Astrocyte (in vitro differentiated cells and primary cell): ENCODE data around the gene RRP12. TPM values are rescaled to one million over a fixed set of nuclear protein-coding genes. Genes with fewer than 3 reads are reported as not detected.

Experiments
- DNase-seq: peaks from one replicate; pipeline ENCODE4 v3.0.0-alpha.2; 2010; ENCODE audit warnings: low read depth
- FAIRE-seq: peaks from 2 replicates; lab custom pipeline; 2011; peaks lifted over from hg19 to GRCh38; lab: Jason Lieb, UNC
- H2AFZ ChIP-seq: 2 replicates; pipeline ENCODE4 v1.6.0; 2012; ENCODE audit warnings: low read depth, low read length, inconsistent platforms
- H3K27ac ChIP-seq: 2 replicates; pipeline ENCODE4 v1.5.1; 2011; ENCODE audit warnings: low read depth, low read length, inconsistent platforms
- H3K27me3 ChIP-seq: 2 replicates; pipeline ENCODE4 v1.6.0; 2011; ENCODE audit warnings: low read length, inconsistent platforms; ENCODE audit not compliant: insufficient read depth
- H3K36me3 ChIP-seq: 2 replicates; pipeline ENCODE4 v1.5.1; 2011; ENCODE audit warnings: low read length, inconsistent platforms; ENCODE audit not compliant: insufficient read depth
- H3K4me1 ChIP-seq: 2 replicates; pipeline ENCODE4 v1.5.1; 2011; ENCODE audit warnings: low read length, inconsistent platforms; ENCODE audit not compliant: insufficient read depth
- H3K4me2 ChIP-seq: 2 replicates; pipeline ENCODE4 v1.6.0; 2012; ENCODE audit warnings: low read length, inconsistent platforms
- H3K4me3 ChIP-seq: 2 replicates; pipeline ENCODE4 v1.5.1; 2011; ENCODE audit warnings: low read depth, mild to moderate bottlenecking, low read length, inconsistent platforms; ENCODE audit not compliant: insufficient read depth
- H3K79me2 ChIP-seq: 2 replicates; pipeline ENCODE4 v1.6.0; 2012; ENCODE audit warnings: mild to moderate bottlenecking, low read length, inconsistent platforms; ENCODE audit not compliant: insufficient read depth
- H3K9ac ChIP-seq: 2 replicates; pipeline ENCODE4 v1.6.0; 2012; ENCODE audit warnings: mild to moderate bottlenecking, low read length, inconsistent platforms
- H3K9me3 ChIP-seq: 2 replicates; pipeline ENCODE4 v1.5.1; 2012; ENCODE audit warnings: low read depth, mild to moderate bottlenecking, low read length, inconsistent platforms; ENCODE audit not compliant: insufficient read depth
- H4K20me1 ChIP-seq: 2 replicates; pipeline ENCODE4 v1.6.0; 2012; ENCODE audit warnings: low read length, inconsistent platforms; ENCODE audit not compliant: insufficient read depth
- H3K27ac Mint-ChIP-seq: one replicate; pipeline ENCODE4 v1.8.0; 2021; ENCODE audit warnings: mild to moderate bottlenecking, mixed read lengths; ENCODE audit not compliant: unreplicated experiment
- H3K27me3 Mint-ChIP-seq: one replicate; pipeline ENCODE4 v1.8.0; 2021; ENCODE audit warnings: low read depth, mixed read lengths; ENCODE audit not compliant: unreplicated experiment
- H3K36me3 Mint-ChIP-seq: one replicate; pipeline ENCODE4 v1.8.0; 2021; ENCODE audit warnings: low read depth, mixed read lengths; ENCODE audit not compliant: unreplicated experiment
- H3K4me1 Mint-ChIP-seq: one replicate; pipeline ENCODE4 v1.8.0; 2021; ENCODE audit warnings: low read depth, mixed read lengths; ENCODE audit not compliant: unreplicated experiment
- H3K4me3 Mint-ChIP-seq: one replicate; pipeline ENCODE4 v1.8.0; 2021; ENCODE audit warnings: mild to moderate bottlenecking, moderate library complexity, mixed read lengths; ENCODE audit not compliant: unreplicated experiment
- H3K9me3 Mint-ChIP-seq: one replicate; pipeline ENCODE4 v1.8.0; 2021; ENCODE audit warnings: mild to moderate bottlenecking, mixed read lengths; ENCODE audit not compliant: unreplicated experiment
- EZH2 ChIP-seq: IDR thresholded peaks from 2 replicates; pipeline ENCODE4 v1.6.1; 2012; ENCODE audit warnings: mild to moderate bottlenecking, low read length, inconsistent platforms; ENCODE audit not compliant: insufficient read depth
- total RNA-seq: library from RNA; stranded (reverse); gene quantifications from 2 replicates; pipeline ENCODE4 v1.2.1, GENCODE V29; 2021
- TF ChIP-seq, protein P1 (sequence below): IDR thresholded peaks from 2 replicates; pipeline ENCODE4 v1.5.1; 2011; ENCODE audit warnings: low read depth, mild to moderate bottlenecking, inconsistent platforms, low read length, moderate library complexity; ENCODE audit not compliant: insufficient read depth

RRP12 gene
- total RNA-seq, 1 donor from 2014 or later: 52.1 TPM

DNA sequence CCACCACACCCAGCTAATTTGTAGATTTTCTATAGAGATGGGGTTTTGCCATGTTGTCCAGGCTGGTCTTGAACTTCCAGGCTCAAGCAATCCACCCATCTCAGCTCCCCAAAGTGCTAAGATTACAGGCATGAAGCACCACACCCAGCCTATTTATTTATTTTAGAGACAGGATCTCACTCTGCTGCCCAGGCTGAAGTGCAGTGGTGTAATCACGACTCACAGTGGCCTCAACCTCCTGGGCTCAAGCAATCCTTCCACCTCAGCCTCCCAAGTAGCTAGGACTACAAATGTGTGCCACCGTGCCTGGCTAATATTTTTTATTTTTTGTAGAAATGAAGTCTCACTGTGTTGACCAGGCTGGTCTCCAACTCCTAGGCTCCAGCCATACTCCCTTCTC, 59.7 kb downstream of the RRP12 start:
- no peaks in the 10 kb centered on the region for H3K79me2 ChIP-seq
- H3K9ac ChIP-seq: no peak overlapping the region
- no peaks in the 10 kb centered on the region for H3K4me1 ChIP-seq
- no peaks in the 10 kb centered on the region for H3K9me3 ChIP-seq
- no peak overlapping the region for H3K4me2 ChIP-seq
- DNase-seq (no peak), FAIRE-seq (no peak)
- no peaks in the 10 kb centered on the region for H3K9me3 Mint-ChIP-seq
- no peak overlapping the region for H3K4me3 ChIP-seq
- H3K27me3 ChIP-seq: peaks cover 21% of the 10 kb centered on the region
- no peaks in the 10 kb centered on the region for H3K36me3 Mint-ChIP-seq
- TF ChIP-seq, protein P1, sequence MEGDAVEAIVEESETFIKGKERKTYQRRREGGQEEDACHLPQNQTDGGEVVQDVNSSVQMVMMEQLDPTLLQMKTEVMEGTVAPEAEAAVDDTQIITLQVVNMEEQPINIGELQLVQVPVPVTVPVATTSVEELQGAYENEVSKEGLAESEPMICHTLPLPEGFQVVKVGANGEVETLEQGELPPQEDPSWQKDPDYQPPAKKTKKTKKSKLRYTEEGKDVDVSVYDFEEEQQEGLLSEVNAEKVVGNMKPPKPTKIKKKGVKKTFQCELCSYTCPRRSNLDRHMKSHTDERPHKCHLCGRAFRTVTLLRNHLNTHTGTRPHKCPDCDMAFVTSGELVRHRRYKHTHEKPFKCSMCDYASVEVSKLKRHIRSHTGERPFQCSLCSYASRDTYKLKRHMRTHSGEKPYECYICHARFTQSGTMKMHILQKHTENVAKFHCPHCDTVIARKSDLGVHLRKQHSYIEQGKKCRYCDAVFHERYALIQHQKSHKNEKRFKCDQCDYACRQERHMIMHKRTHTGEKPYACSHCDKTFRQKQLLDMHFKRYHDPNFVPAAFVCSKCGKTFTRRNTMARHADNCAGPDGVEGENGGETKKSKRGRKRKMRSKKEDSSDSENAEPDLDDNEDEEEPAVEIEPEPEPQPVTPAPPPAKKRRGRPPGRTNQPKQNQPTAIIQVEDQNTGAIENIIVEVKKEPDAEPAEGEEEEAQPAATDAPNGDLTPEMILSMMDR: no peak
- no peak for TF ChIP-seq EZH2
- H3K36me3 ChIP-seq: no peaks in the 10 kb centered on the region
- no peak overlapping the region for H3K27ac Mint-ChIP-seq
- no peaks in the 10 kb centered on the region for H4K20me1 ChIP-seq
- H3K4me3 Mint-ChIP-seq: no peak overlapping the region
- peaks cover 10% of the 10 kb centered on the region for H3K4me1 Mint-ChIP-seq
- H3K27ac ChIP-seq: no peak overlapping the region
- H2AFZ ChIP-seq: no peak overlapping the region
- H3K27me3 Mint-ChIP-seq: peaks cover 17% of the 10 kb centered on the region

DNA sequence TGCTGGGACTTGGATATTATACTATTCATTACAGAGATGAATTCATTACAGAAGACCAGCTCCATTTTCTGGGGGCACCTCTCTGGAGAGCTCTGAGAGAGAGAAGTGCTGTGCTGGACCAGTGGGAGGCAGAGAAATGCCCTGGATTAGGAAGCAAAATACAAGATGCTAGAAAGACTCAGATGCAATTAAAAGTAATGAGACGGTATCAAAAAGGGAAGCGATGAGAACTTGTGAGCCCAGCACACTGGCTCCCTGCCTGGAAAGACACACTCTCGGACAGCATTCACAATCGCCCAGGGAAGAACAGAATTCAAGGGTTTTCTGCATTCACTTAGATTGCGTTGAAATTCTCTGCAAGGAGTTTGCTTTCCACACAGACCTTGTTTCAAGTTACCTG, 63.1 kb downstream of the RRP12 start:
- peaks cover 27% of the 10 kb centered on the region for H3K27me3 ChIP-seq
- H3K79me2 ChIP-seq: peaks cover 6% of the 10 kb centered on the region
- FAIRE-seq (no peak), DNase-seq (no peak)
- Mint-ChIP-seq H3K27ac (no peak overlapping the region), H3K9me3 (no peaks in the 10 kb centered on the region), H3K4me1 (peaks cover 11% of the 10 kb centered on the region), H3K36me3 (no peaks in the 10 kb centered on the region), H3K27me3 (peaks cover 17% of the 10 kb centered on the region), H3K4me3 (no peak overlapping the region)
- H3K9ac ChIP-seq: no peak overlapping the region
- H3K4me1 ChIP-seq: peaks cover 6% of the 10 kb centered on the region
- H2AFZ ChIP-seq: no peak overlapping the region
- no peak overlapping the region for H3K4me2 ChIP-seq
- no peak overlapping the region for H3K4me3 ChIP-seq
- H3K9me3 ChIP-seq: no peaks in the 10 kb centered on the region
- no peak overlapping the region for H3K27ac ChIP-seq
- TF ChIP-seq, protein P1: no peak
- no peak for TF ChIP-seq EZH2
- H4K20me1 ChIP-seq: no peaks in the 10 kb centered on the region
- H3K36me3 ChIP-seq: no peaks in the 10 kb centered on the region

DNA sequence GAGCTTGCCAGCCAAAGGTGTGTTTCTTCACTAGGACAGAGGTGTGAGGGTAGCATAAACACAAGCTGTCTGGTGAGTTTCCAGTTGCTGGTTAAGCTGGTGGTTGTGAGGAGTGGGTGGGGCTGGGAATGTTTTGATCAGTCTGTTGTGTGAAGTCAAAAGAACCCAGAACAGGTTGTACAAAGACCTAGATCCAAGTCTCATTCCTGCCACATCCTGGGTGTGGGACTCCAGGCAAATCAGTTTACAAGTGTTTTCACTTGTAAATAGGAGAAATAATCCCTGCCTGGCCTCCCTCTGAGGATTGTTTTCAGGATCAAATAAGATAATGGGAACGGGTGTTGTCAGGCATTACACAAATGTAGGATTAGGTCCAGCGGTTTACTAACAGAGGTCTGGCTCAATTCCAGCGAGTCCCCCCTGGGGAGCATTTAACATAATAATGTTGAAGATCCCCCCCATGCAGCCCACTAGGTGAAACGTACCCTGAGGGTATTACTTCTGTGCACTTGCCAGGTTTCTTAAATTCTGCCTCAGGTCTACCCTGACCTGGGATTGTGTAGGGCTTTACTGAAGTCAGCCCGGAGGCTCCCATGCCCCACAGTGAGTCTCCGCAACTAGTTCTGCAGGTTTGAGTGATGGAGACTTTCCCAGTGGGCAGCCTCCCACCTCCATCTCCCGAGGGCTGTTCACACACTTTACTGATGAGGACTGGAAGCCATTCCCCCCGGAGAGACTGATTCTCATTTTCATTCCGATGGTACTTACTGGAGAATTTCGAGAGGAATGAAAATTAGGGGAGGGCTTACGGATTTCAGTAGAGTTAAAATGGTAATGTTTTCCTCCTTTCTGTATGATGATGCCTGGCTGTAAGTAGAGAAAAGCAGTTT, 64.0 kb downstream of the RRP12 start:
- Histone ChIP-seq H3K27ac (no peak overlapping the region), H3K36me3 (no peaks in the 10 kb centered on the region), H3K79me2 (peaks cover 7% of the 10 kb centered on the region), H3K9me3 (no peaks in the 10 kb centered on the region), H3K4me3 (no peak overlapping the region), H2AFZ (no peak overlapping the region), H3K9ac (no peak overlapping the region), H3K4me2 (no peak overlapping the region), H3K27me3 (peaks cover 27% of the 10 kb centered on the region), H4K20me1 (peaks cover 2% of the 10 kb centered on the region), H3K4me1 (peaks cover 7% of the 10 kb centered on the region)
- TF ChIP-seq, protein P1: no peak
- no peak for TF ChIP-seq EZH2
- peaks cover 16% of the 10 kb centered on the region for H3K4me1 Mint-ChIP-seq
- peaks cover 17% of the 10 kb centered on the region for H3K27me3 Mint-ChIP-seq
- FAIRE-seq (no peak), DNase-seq (no peak)
- no peaks in the 10 kb centered on the region for H3K9me3 Mint-ChIP-seq
- H3K4me3 Mint-ChIP-seq: no peak overlapping the region
- no peaks in the 10 kb centered on the region for H3K36me3 Mint-ChIP-seq
- no peak overlapping the region for H3K27ac Mint-ChIP-seq
